SK-N-SH (cell line): ENCODE data around the gene ZDHHC19. TPM values are rescaled to one million over a fixed set of nuclear protein-coding genes. Genes with fewer than 3 reads are reported as not detected.

Experiments
- CTCF ChIA-PET: fragments of 300-600, 350-600 bp; formaldehyde crosslinking; extraction: SDS; loops from one replicate; lab custom pipeline; 2021; lab: Yijun Ruan, JAX
- POLR2A ChIA-PET: fragments of 350-600 bp; sonication (Branson Sonifier 250); formaldehyde crosslinking; extraction: SDS; loops from one replicate; lab custom pipeline; 2020; ENCODE audit warnings: antibody characterized with exemption, inconsistent platforms; lab: Yijun Ruan, JAX
- DNase-seq: peaks from one replicate; pipeline ENCODE4 v3.0.0; 2012
- H2AFZ ChIP-seq: fragments of 200-600 bp; sonication (generic); 2 replicates; pipeline ENCODE4 v1.8.1; 2016; ENCODE audit warnings: antibody characterized with exemption, mild to moderate bottlenecking, low read depth
- H3F3A ChIP-seq: fragments of 200-600 bp; sonication (generic); replicated peaks from 2 replicates; pipeline ENCODE3; 2016; ENCODE audit warnings: antibody characterized with exemption, mild to moderate bottlenecking; ENCODE audit not compliant: insufficient read depth
- H3K27ac ChIP-seq, 2 experiments: fragments of 200-500 bp in 1 of 2; fragments of 200-600 bp in 1 of 2; sonication (Bioruptor generic) in 1 of 2; sonication (generic), shearing (Covaris generic) in 1 of 2; 2 replicates each; pipeline versions ENCODE4 v1.5.1 to v1.6.1; 2014 to 2016; ENCODE audit warnings: low read depth in 2 of 2, inconsistent platforms in 1 of 2, low read length in 1 of 2, mild to moderate bottlenecking in 1 of 2, mixed read lengths in 1 of 2
- H3K27me3 ChIP-seq: fragments of 200-600 bp; sonication (generic), shearing (Covaris generic); 2 replicates; pipeline ENCODE4 v1.6.1; 2016; ENCODE audit warnings: mixed run types; ENCODE audit not compliant: insufficient read depth
- H3K36me3 ChIP-seq, 2 experiments: fragments of 200-500 bp in 1 of 2; fragments of 200-600 bp in 1 of 2; sonication (Bioruptor generic) in 1 of 2; sonication (generic) in 1 of 2; replicated peaks in 1 of 2; 2 replicates each; pipeline versions ENCODE3 to v1.5.1; 2014 to 2016; ENCODE audit warnings: low read length in 1 of 2, mild to moderate bottlenecking in 1 of 2; ENCODE audit not compliant: insufficient read depth in 2 of 2, control insufficient read depth in 1 of 2
- H3K4me1 ChIP-seq, 2 experiments: fragments of 200-500 bp in 1 of 2; fragments of 200-600 bp in 1 of 2; sonication (Bioruptor generic) in 1 of 2; sonication (generic), shearing (Covaris generic) in 1 of 2; 2 replicates each; pipeline versions ENCODE4 v1.5.1 to v1.6.1; 2014 to 2016; ENCODE audit warnings: low read depth in 1 of 2, low read length in 1 of 2, mixed run types in 1 of 2; ENCODE audit not compliant: insufficient read depth in 2 of 2, control insufficient read depth in 1 of 2
- H3K4me2 ChIP-seq: fragments of 200-600 bp; sonication (generic), shearing (Covaris generic); 2 replicates; pipeline ENCODE4 v1.6.1; 2017; ENCODE audit warnings: mixed run types
- H3K4me3 ChIP-seq, 2 experiments: fragments of 200-500 bp in 1 of 2; fragments of 200-600 bp in 1 of 2; sonication (Bioruptor generic) in 1 of 2; sonication (generic), shearing (Covaris generic) in 1 of 2; 2 replicates each; pipeline versions ENCODE4 v1.5.1 to v1.8.1; 2014 to 2016; ENCODE audit warnings: low read depth in 2 of 2, inconsistent platforms in 1 of 2, low read length in 1 of 2, mild to moderate bottlenecking in 1 of 2, mixed read lengths in 1 of 2, moderate library complexity in 1 of 2
- H3K79me2 ChIP-seq: fragments of 200-600 bp; sonication (generic); 2 replicates; pipeline ENCODE4 v1.8.1; 2017; ENCODE audit warnings: mild to moderate bottlenecking; ENCODE audit not compliant: insufficient read depth
- H3K9ac ChIP-seq: fragments of 200-600 bp; sonication (generic); 2 replicates; pipeline ENCODE4 v1.6.1; 2017; ENCODE audit warnings: mixed run types
- H3K9me2 ChIP-seq: fragments of 200-600 bp; sonication (generic); 2 replicates; pipeline ENCODE4 v1.6.1; 2017; ENCODE audit warnings: mixed run types
- H3K9me3 ChIP-seq: fragments of 200-600 bp; sonication (generic); 2 replicates; pipeline ENCODE4 v1.6.1; 2017; ENCODE audit warnings: mixed run types, mild to moderate bottlenecking, moderate library complexity
- H4K20me1 ChIP-seq: fragments of 200-600 bp; sonication (generic); 2 replicates; pipeline ENCODE4 v1.6.1; 2017; ENCODE audit warnings: mild to moderate bottlenecking, mixed run types; ENCODE audit not compliant: insufficient read depth
- JUND ChIP-seq: IDR thresholded peaks from 2 replicates; pipeline ENCODE4 v1.4.0; 2012
- MEF2A ChIP-seq: IDR thresholded peaks from 2 replicates; pipeline ENCODE4 v1.4.0; 2012; ENCODE audit warnings: low read depth, borderline replicate concordance
- NFIC ChIP-seq: IDR thresholded peaks from 2 replicates; pipeline ENCODE4 v1.4.0; 2012; ENCODE audit warnings: borderline replicate concordance
- REST ChIP-seq: IDR thresholded peaks from 2 replicates; pipeline ENCODE4 v1.6.1; 2012; ENCODE audit warnings: mild to moderate bottlenecking, low read depth, low read length, moderate library complexity
- RXRA ChIP-seq: IDR thresholded peaks from 2 replicates; pipeline ENCODE4 v1.4.0; 2012; ENCODE audit warnings: low read depth, mild to moderate bottlenecking, borderline replicate concordance
- TAF1 ChIP-seq: IDR thresholded peaks from 2 replicates; pipeline ENCODE4 v1.6.1; 2012; ENCODE audit warnings: low read depth, mild to moderate bottlenecking, low read length, moderate library complexity, borderline replicate concordance
- TCF12 ChIP-seq: IDR thresholded peaks from 2 replicates; pipeline ENCODE4 v1.4.0; 2012
- TEAD4 ChIP-seq: IDR thresholded peaks from 2 replicates; pipeline ENCODE4 v1.4.0; 2012; ENCODE audit warnings: mild to moderate bottlenecking, borderline replicate concordance; ENCODE audit not compliant: insufficient read depth
- YY1 ChIP-seq: IDR thresholded peaks from 2 replicates; pipeline ENCODE4 v1.4.0; 2012; ENCODE audit warnings: low read depth, mild to moderate bottlenecking
- WGBS: methylation state at CpG from one replicate; pipeline ENCODE4 v1.1.6; 2017; ENCODE audit warnings: low lambda C conversion rate; 5-methylcytosine and 5-hydroxymethylcytosine counted together
- polyA plus RNA-seq, 3 experiments: library from polyadenylated mRNA; depleted of rRNA; stranded (reverse); fragments of >200 nt; gene quantifications; 2 replicates each; pipeline ENCODE4 v1.2.3, GENCODE V29; 2012
- TF ChIP-seq, protein P1 (sequence below): IDR thresholded peaks from 2 replicates; pipeline ENCODE4 v1.4.0; 2012; ENCODE audit warnings: low read depth, borderline replicate concordance
- TF ChIP-seq, protein P2 (sequence below): fragments of 150-350 bp; IDR thresholded peaks from 2 replicates; pipeline ENCODE4 v1.6.1; 2016; ENCODE audit warnings: mild to moderate bottlenecking, low read depth, low read length

Gene ZDHHC19
- polyA plus RNA-seq, 1 of the 3 experiments (the other 2 are of a cell fraction): not detected

- no peak for DNase-seq
- Histone ChIP-seq H3F3A (no peaks in the 10 kb centered on the region), H3K9me3 (no peaks in the 10 kb centered on the region), H3K27ac (no peak overlapping the region), H3K9me2 (no peaks in the 10 kb centered on the region), H3K4me2 (no peak overlapping the region), H3K27me3 (no peaks in the 10 kb centered on the region), H3K79me2 (no peaks in the 10 kb centered on the region), H3K4me1 (peaks cover 0 to 7% of the 10 kb centered on the region in 2 experiments; a peak in 1 of 4 replicates), H2AFZ (no peak overlapping the region), H3K9ac (no peak overlapping the region), H4K20me1 (no peaks in the 10 kb centered on the region), H3K4me3 (no peak overlapping the region), H3K36me3 (no peaks in the 10 kb centered on the region)
- CTCF ChIA-PET: interaction anchor here (1.3 to 2.1 kb wide), 2 partner anchors 130 to 132 kb away, joined by 3 to 11 read pairs; no protein-coding TSS in a partner anchor
- TF ChIP-seq YY1 (no peak), MEF2A (no peak), RXRA (no peak), REST (no peak), TAF1 (no peak), JUND (no peak), TCF12 (no peak), NFIC (no peak), TEAD4 (no peak)
- TF ChIP-seq, protein P1, sequence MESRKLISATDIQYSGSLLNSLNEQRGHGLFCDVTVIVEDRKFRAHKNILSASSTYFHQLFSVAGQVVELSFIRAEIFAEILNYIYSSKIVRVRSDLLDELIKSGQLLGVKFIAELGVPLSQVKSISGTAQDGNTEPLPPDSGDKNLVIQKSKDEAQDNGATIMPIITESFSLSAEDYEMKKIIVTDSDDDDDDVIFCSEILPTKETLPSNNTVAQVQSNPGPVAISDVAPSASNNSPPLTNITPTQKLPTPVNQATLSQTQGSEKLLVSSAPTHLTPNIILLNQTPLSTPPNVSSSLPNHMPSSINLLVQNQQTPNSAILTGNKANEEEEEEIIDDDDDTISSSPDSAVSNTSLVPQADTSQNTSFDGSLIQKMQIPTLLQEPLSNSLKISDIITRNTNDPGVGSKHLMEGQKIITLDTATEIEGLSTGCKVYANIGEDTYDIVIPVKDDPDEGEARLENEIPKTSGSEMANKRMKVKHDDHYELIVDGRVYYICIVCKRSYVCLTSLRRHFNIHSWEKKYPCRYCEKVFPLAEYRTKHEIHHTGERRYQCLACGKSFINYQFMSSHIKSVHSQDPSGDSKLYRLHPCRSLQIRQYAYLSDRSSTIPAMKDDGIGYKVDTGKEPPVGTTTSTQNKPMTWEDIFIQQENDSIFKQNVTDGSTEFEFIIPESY: no peak
- TF ChIP-seq, protein P2, sequence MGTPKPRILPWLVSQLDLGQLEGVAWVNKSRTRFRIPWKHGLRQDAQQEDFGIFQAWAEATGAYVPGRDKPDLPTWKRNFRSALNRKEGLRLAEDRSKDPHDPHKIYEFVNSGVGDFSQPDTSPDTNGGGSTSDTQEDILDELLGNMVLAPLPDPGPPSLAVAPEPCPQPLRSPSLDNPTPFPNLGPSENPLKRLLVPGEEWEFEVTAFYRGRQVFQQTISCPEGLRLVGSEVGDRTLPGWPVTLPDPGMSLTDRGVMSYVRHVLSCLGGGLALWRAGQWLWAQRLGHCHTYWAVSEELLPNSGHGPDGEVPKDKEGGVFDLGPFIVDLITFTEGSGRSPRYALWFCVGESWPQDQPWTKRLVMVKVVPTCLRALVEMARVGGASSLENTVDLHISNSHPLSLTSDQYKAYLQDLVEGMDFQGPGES: no peak
- WGBS: 88% methylated on average over 3 of the region's 3 CpGs
- POLR2A ChIA-PET: no interaction called here
Measured at GRCh38 chr3:196203846-196204245, 7.4 kb downstream of the ZDHHC19 start.
